Naive thymus-derived CD4-positive, alpha-beta T cell (primary cell): Measurements from ENCODE around the gene VAC14. TPM values are rescaled to one million over a fixed set of nuclear protein-coding genes. Genes with fewer than 3 reads are reported as not detected.

Experiments used
- ATAC-seq: fragments of 150-1000 bp; cut with Tn5 transposase; 2 replicates; pipeline ENCODE4 v1.10.0; 2021; ENCODE audit warnings: mild to moderate bottlenecking, moderate library complexity
- CTCF ChIA-PET: fragments of 350-600 bp; sonication (Branson Sonifier 250); formaldehyde crosslinking; loops from one replicate; lab custom pipeline; 2021; ENCODE audit warnings: antibody characterized with exemption; lab: Charles Lee
- POLR2A ChIA-PET: fragments of 350-600 bp; sonication (Branson Sonifier 250); formaldehyde crosslinking; loops from one replicate; lab custom pipeline; 2021; ENCODE audit warnings: antibody characterized with exemption, inconsistent platforms; lab: Charles Lee
- DNase-seq, 9 donors: peaks; one replicate each; pipeline versions ENCODE4 v3.0.0 to v3.0.0-alpha.2; 2020 to 2022; ENCODE audit warnings: mixed read lengths in 1 of 9
- H3K27ac ChIP-seq: one replicate; pipeline ENCODE4 v1.7.0; 2013; ENCODE audit warnings: mild to moderate bottlenecking, low read depth, low read length, moderate library complexity
- H3K27me3 ChIP-seq, 2 donors: one replicate each; pipeline ENCODE4 v1.7.0; 2013; ENCODE audit warnings: low read length in 2 of 2, mild to moderate bottlenecking in 2 of 2, moderate library complexity in 2 of 2; ENCODE audit not compliant: control insufficient read depth in 2 of 2, insufficient read depth in 2 of 2
- H3K36me3 ChIP-seq, 3 experiments: 1 replicate in 2 of 3; 2 replicates in 1 of 3; pipeline ENCODE4 v1.7.0; 2013; ENCODE audit warnings: low read length in 3 of 3, mild to moderate bottlenecking in 3 of 3, moderate library complexity in 1 of 3; ENCODE audit not compliant: insufficient read depth in 3 of 3, control insufficient read depth in 2 of 3
- H3K4me1 ChIP-seq, 2 donors: one replicate each; pipeline ENCODE4 v1.7.0; 2013; ENCODE audit warnings: low read length in 2 of 2, mild to moderate bottlenecking in 2 of 2, moderate library complexity in 1 of 2; ENCODE audit not compliant: control insufficient read depth in 2 of 2, insufficient read depth in 2 of 2
- H3K4me3 ChIP-seq: 2 replicates; pipeline ENCODE4 v1.7.0; 2013; ENCODE audit warnings: mild to moderate bottlenecking, low read length
- H3K9me3 ChIP-seq, 3 experiments: 1 replicate in 2 of 3; 2 replicates in 1 of 3; pipeline ENCODE4 v1.7.0; 2013; ENCODE audit warnings: low read length in 3 of 3; ENCODE audit not compliant: control insufficient read depth in 2 of 3
- H3K27ac Mint-ChIP-seq, 9 donors: one replicate each; pipeline ENCODE4 v1.8.0; 2020 to 2022; ENCODE audit warnings: mixed read lengths in 9 of 9, mild to moderate bottlenecking in 8 of 9, moderate library complexity in 5 of 9, inconsistent platforms in 2 of 9
- H3K27me3 Mint-ChIP-seq, 5 donors: one replicate each; pipeline ENCODE4 v1.8.0; 2021 to 2022; ENCODE audit warnings: mixed read lengths in 5 of 5, mild to moderate bottlenecking in 1 of 5
- H3K36me3 Mint-ChIP-seq, 5 donors: one replicate each; pipeline ENCODE4 v1.8.0; 2020 to 2022; ENCODE audit warnings: mixed read lengths in 5 of 5, mild to moderate bottlenecking in 3 of 5, inconsistent platforms in 1 of 5
- H3K4me1 Mint-ChIP-seq, 7 donors: one replicate each; pipeline ENCODE4 v1.8.0; 2020 to 2022; ENCODE audit warnings: mixed read lengths in 7 of 7, mild to moderate bottlenecking in 3 of 7, inconsistent platforms in 1 of 7
- H3K4me3 Mint-ChIP-seq, 10 donors: one replicate each; pipeline ENCODE4 v1.8.0; 2020 to 2022; ENCODE audit warnings: mild to moderate bottlenecking in 10 of 10, mixed read lengths in 10 of 10, moderate library complexity in 6 of 10, inconsistent platforms in 2 of 10
- H3K9me3 Mint-ChIP-seq, 11 donors: one replicate each; pipeline ENCODE4 v1.8.0; 2020 to 2022; ENCODE audit warnings: mixed read lengths in 11 of 11, mild to moderate bottlenecking in 4 of 11, inconsistent platforms in 1 of 11, moderate library complexity in 1 of 11
- intact Hi-C, 2 donors: fragments of 100-400 bp; cut with micrococcal nuclease; formaldehyde crosslinking; loops; one replicate each; pipeline ENCODE4 v1.15.1; 2023
- polyA plus RNA-seq, 2 donors: library from polyadenylated mRNA; unstranded; fragments of 300-500 nt; fragmentation: Illumina TruSeq; gene quantifications; one replicate each; pipeline ENCODE4 v1.2.3, GENCODE V29; 2021
- total RNA-seq, 6 experiments: library from RNA in 5 of 6; stranded (reverse) in 5 of 6; gene quantifications; 1 replicate in 5 of 6; 2 replicates in 1 of 6; pipeline ENCODE4 v1.2.3 and lab custom pipeline; 2021 to 2026

Gene VAC14
- total and polyA plus RNA-seq, 7 experiments from 2014 or later, result 29.2 to 61.2 (median 45.9) TPM

DNA sequence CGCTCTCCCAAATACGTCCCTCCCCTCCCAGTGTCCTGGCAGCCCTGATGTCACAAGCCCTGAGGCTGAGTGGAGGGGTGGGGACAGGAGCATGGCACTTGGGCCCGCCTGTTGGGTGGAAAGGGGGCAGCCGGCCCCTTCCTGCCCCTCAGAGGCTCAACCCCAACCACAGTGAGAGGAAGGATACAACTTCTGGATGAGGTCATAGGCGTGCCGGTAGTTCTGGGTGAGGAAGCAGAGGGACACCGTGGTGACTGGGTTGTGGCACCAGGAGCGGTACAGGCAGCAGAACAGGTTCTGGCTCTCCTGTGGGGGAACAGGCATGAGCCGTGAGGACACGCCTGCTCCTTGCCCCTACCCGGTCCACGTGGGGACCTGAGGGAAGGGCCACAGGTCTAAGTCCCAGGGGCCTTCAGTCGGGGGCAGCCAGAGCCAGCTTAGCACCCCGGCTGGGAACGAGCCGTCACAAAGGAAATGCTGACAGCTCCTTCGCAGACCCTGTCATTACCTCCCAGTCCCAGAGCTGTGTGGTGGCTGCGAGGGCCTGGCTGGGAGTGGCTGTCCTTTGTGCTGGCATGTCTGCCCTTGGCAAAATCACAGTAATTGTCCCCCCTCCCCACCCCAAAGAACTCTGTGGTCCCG lies 103.9 kb downstream of the VAC14 start:
- CTCF ChIA-PET, result interaction anchor here (1.4 kb wide), 1 partner anchor 74 kb away, joined by 6 read pairs; no protein-coding TSS in a partner anchor
- peaks cover 0 to 10% (median 0%) of the 10 kb centered on the region in 5 donors for H3K36me3 Mint-ChIP-seq
- H3K27ac Mint-ChIP-seq, result peak overlapping the region in 8 of 9 donors; percentile 44 to 93 (median 88)
- POLR2A ChIA-PET, result interaction anchor here (1.1 to 2.3 kb wide), 4 partner anchors 10 to 40 kb away, joined by 3 to 14 read pairs (median 4); no protein-coding TSS in a partner anchor
- Histone ChIP-seq H3K4me1 (peaks cover 0 to 17% of the 10 kb centered on the region in 2 donors), H3K9me3 (no peaks in the 10 kb centered on the region), H3K4me3 (no peak overlapping the region), H3K36me3 (peaks cover 0 to 25% (median 0%) of the 10 kb centered on the region in 3 experiments), H3K27me3 (no peaks in the 10 kb centered on the region), H3K27ac (peak overlapping the region; percentile 49)
- H3K4me3 Mint-ChIP-seq, result peak overlapping the region in 5 of 10 donors; percentile 23 to 64 (median 56)
- H3K27me3 Mint-ChIP-seq, result no peaks in the 10 kb centered on the region
- H3K9me3 Mint-ChIP-seq, result no peaks in the 10 kb centered on the region
- intact Hi-C loops, result loop anchor here (2.0 to 5.0 kb wide), 2 partner anchors 40 to 75 kb away; no protein-coding TSS in a partner anchor
- ATAC-seq, result peak; percentile 47
- H3K4me1 Mint-ChIP-seq, result peaks cover 15 to 36% (median 27%) of the 10 kb centered on the region in 7 donors
- DNase-seq, result peak in 6 of 9 donors; percentile 16 to 34 (median 25)

GRCh38 chr16:70696355-70696754 lies 104.6 kb downstream of the VAC14 start:
- H3K9me3 ChIP-seq, result no peaks in the 10 kb centered on the region
- H3K4me3 ChIP-seq, result no peak overlapping the region
- ChIA-PET CTCF (interaction anchor here (1.4 kb wide), 1 partner anchor 75 kb away, joined by 6 read pairs; no protein-coding TSS in a partner anchor), POLR2A (interaction anchor here (0.7 to 2.3 kb wide), 5 partner anchors 9 to 1276 kb away, joined by 3 to 14 read pairs (median 4); no protein-coding TSS in a partner anchor)
- Mint-ChIP-seq H3K36me3 (peaks cover 0 to 10% (median 0%) of the 10 kb centered on the region in 5 donors), H3K9me3 (no peaks in the 10 kb centered on the region), H3K4me1 (peaks cover 15 to 36% (median 25%) of the 10 kb centered on the region in 7 donors), H3K4me3 (peak overlapping the region in 5 of 10 donors; percentile 9 to 64 (median 45)), H3K27me3 (no peaks in the 10 kb centered on the region), H3K27ac (peak overlapping the region in 8 of 9 donors; percentile 62 to 93 (median 82))
- peaks cover 0 to 25% (median 0%) of the 10 kb centered on the region in 3 experiments for H3K36me3 ChIP-seq
- H3K27ac ChIP-seq, result peak overlapping the region; percentile 31
- intact Hi-C loops, result loop anchor here (2.0 to 5.0 kb wide), 2 partner anchors 40 to 76 kb away; no protein-coding TSS in a partner anchor
- ATAC-seq (peak; percentile 1), DNase-seq (no peak)
- peaks cover 0 to 17% of the 10 kb centered on the region in 2 donors for H3K4me1 ChIP-seq
- H3K27me3 ChIP-seq, result no peaks in the 10 kb centered on the region

- H3K27me3 ChIP-seq, result no peaks in the 10 kb centered on the region
- H3K4me3 ChIP-seq, result no peak overlapping the region
- Mint-ChIP-seq H3K9me3 (no peaks in the 10 kb centered on the region), H3K36me3 (peaks cover 0 to 10% (median 0%) of the 10 kb centered on the region in 5 donors), H3K4me3 (peak overlapping the region in 7 of 10 donors; percentile 9 to 64 (median 45)), H3K27ac (peak overlapping the region in 8 of 9 donors; percentile 62 to 86 (median 76)), H3K4me1 (peaks cover 15 to 33% (median 25%) of the 10 kb centered on the region in 7 donors), H3K27me3 (no peaks in the 10 kb centered on the region)
- intact Hi-C loops, result loop anchor here (1.0 to 5.0 kb wide), 3 partner anchors 41 to 77 kb away; no protein-coding TSS in a partner anchor
- H3K36me3 ChIP-seq, result peaks cover 0 to 16% (median 0%) of the 10 kb centered on the region in 3 experiments
- ChIA-PET CTCF (interaction anchor here (1.4 kb wide), 1 partner anchor 76 kb away, joined by 6 read pairs; no protein-coding TSS in a partner anchor), POLR2A (interaction anchor here (1.2 to 2.3 kb wide), 3 partner anchors 8 to 42 kb away, joined by 3 to 14 read pairs (median 3); no protein-coding TSS in a partner anchor)
- peak in 3 of 9 donors; percentile 23 to 31 (median 26) for DNase-seq
- no peak for ATAC-seq
- H3K4me1 ChIP-seq, result peaks cover 0 to 17% of the 10 kb centered on the region in 2 donors
- no peaks in the 10 kb centered on the region for H3K9me3 ChIP-seq
- peak overlapping the region; percentile 41 for H3K27ac ChIP-seq
Observed at GRCh38 chr16:70695331-70696070, 105.5 kb downstream of the VAC14 start.

GRCh38 chr16:70694868-70695218 lies 106.1 kb downstream of the VAC14 start:
- Histone ChIP-seq H3K4me3 (no peak overlapping the region), H3K27ac (no peak overlapping the region), H3K36me3 (peaks cover 0 to 12% (median 0%) of the 10 kb centered on the region in 3 experiments), H3K27me3 (no peaks in the 10 kb centered on the region), H3K9me3 (no peaks in the 10 kb centered on the region), H3K4me1 (peaks cover 0 to 17% of the 10 kb centered on the region in 2 donors)
- ATAC-seq (no peak), DNase-seq (peak in 1 of 9 donors; percentile 2)
- H3K27ac Mint-ChIP-seq, result no peak overlapping the region
- CTCF ChIA-PET, result no interaction called here
- H3K4me3 Mint-ChIP-seq, result no peak overlapping the region
- POLR2A ChIA-PET, result interaction anchor here (1.2 to 2.3 kb wide), 2 partner anchors 8 to 42 kb away, joined by 3 to 14 read pairs; no protein-coding TSS in a partner anchor
- intact Hi-C loops, result loop anchor here in 1 of 2 donors (1.0 to 5.0 kb wide), 2 partner anchors 42 to 77 kb away; no protein-coding TSS in a partner anchor
- H3K27me3 Mint-ChIP-seq, result no peaks in the 10 kb centered on the region
- H3K4me1 Mint-ChIP-seq, result peaks cover 15 to 33% (median 25%) of the 10 kb centered on the region in 7 donors
- H3K9me3 Mint-ChIP-seq, result no peaks in the 10 kb centered on the region
- peaks cover 0 to 10% (median 0%) of the 10 kb centered on the region in 5 donors for H3K36me3 Mint-ChIP-seq

DNA sequence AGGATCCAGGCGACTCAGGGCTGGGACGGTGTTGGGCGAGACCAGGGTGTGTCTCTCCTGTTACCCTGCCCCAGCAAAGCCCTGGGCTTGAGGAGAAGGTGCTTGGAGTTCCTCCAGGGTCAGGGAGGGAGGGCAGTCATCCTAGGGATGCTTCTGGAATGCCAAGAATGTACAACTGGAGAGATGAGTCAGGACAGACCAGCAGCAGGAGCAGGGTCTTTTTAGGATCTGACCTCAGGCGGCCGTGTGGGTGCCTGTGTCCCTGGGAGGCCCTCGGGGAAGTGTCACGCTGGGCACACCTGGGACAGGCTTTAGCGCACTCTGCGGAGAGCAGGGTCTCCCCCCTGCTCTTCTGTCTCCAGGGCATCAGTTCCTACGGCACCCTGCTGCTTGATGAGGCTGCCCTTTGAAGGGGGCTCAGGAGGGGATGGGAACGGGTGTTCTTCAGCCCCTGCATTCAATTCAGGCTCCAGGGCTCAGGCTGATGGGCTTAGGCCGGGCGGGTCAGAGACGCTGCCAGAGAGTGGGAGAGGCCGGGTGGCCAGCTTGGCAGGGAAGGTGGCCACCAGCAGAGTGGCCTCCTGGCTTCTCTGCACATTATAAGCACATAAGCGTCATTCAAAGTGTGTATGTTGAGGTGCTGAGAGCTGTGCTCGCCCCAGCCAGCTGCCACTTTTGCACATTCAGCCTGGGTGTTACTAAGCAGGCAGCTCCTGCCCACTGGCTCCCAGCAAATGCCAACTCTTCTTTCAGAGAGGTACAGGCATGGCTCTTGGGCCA lies 106.7 kb downstream of the VAC14 start:
- Histone ChIP-seq H3K27me3 (no peaks in the 10 kb centered on the region), H3K9me3 (no peaks in the 10 kb centered on the region), H3K36me3 (peaks cover 0 to 8% (median 0%) of the 10 kb centered on the region in 3 experiments), H3K4me1 (peaks cover 0 to 17% of the 10 kb centered on the region in 2 donors), H3K4me3 (no peak overlapping the region), H3K27ac (no peak overlapping the region)
- no peak for DNase-seq
- no peaks in the 10 kb centered on the region for H3K9me3 Mint-ChIP-seq
- H3K27ac Mint-ChIP-seq, result no peak overlapping the region
- H3K27me3 Mint-ChIP-seq, result no peaks in the 10 kb centered on the region
- ChIA-PET CTCF (no interaction called here), POLR2A (interaction anchor here (0.8 kb wide), 1 partner anchor 57 kb away, joined by 3 read pairs; no protein-coding TSS in a partner anchor)
- no peak overlapping the region for H3K4me3 Mint-ChIP-seq
- intact Hi-C loops, result no loop called here
- ATAC-seq, result no peak
- H3K4me1 Mint-ChIP-seq, result peaks cover 15 to 30% (median 24%) of the 10 kb centered on the region in 7 donors
- peaks cover 0 to 8% (median 0%) of the 10 kb centered on the region in 5 donors for H3K36me3 Mint-ChIP-seq
